ENCODE data around the gene CHRNA1.
"Not testable (repeated sequence)": the region's sequence is repeated elsewhere in the genome, so short reads cannot be mapped to it uniquely, and the experiment has no call there.

Gene CHRNA1

GRCh38 chr2:174709416-174710004 lies 54.8 kb downstream of the CHRNA1 start:
- FAIRE-seq = not testable (repeated sequence)

GRCh38 chr2:174708713-174709112 lies 55.6 kb downstream of the CHRNA1 start:
- FAIRE-seq = no peak

- FAIRE-seq = no peak
Observed at GRCh38 chr2:174705321-174705720, 59.0 kb downstream of the CHRNA1 start.

- no peak for FAIRE-seq
Observed at GRCh38 chr2:174704642-174705041, 59.6 kb downstream of the CHRNA1 start.

- no peak for FAIRE-seq
Observed at GRCh38 chr2:174704061-174704460, 60.2 kb downstream of the CHRNA1 start.

GRCh38 chr2:174703430-174703829 lies 60.8 kb downstream of the CHRNA1 start:
- FAIRE-seq = no peak

- no peak for FAIRE-seq
Observed at GRCh38 chr2:174702541-174702940, 61.7 kb downstream of the CHRNA1 start.

GRCh38 chr2:174699993-174700766 lies 64.1 kb downstream of the CHRNA1 start:
- FAIRE-seq = peak; percentile 78
